Measurements from ENCODE around the gene CDH16.
A peak's percentile ranks its signal among the peaks of the same experiment; 100 is the strongest.
"Not testable (repeated sequence)": the region's sequence is repeated elsewhere in the genome, so short reads cannot be mapped to it uniquely, and the experiment has no call there.

CDH16 gene

DNA sequence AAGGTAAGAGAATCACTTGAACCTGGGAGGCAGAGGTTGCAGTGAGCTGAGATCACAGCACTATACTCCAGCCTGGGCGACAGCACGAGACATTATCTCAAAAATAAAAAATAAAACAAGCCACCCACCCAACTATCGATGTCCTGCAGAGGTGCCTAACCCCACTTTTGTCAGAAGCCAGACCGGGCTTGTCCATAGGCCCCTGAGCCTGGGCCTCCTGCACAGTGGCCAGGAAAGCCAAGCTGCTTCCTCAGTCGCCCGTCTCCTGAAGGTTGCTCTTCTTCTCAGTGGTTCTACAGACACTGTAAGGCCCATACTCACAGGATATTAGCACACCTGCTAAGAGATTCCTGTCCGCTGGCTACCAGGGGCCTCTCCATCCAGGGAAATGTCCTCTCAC, 27.9 kb upstream of the CDH16 start:
- DNase-seq = no peak

DNA sequence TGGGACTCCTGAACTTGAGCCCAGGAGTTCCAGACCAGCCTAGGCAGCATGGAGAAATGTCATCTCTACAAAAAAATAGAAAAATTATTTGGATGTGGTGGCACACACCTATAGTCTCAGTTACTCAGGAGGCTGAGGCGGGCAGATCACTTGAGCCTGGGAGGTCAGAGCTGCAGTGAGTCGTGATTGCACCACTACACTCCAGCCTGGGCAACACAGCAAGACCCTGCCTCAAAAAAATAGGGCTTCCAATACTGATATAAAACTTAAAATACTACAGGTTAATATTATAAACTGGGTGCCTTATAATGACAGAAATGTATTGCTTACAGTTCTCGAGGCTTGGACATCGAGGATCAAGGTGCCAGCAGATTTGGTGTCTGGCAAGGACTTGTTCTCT, 27.3 kb upstream of the CDH16 start:
- DNase-seq = no peak

DNA sequence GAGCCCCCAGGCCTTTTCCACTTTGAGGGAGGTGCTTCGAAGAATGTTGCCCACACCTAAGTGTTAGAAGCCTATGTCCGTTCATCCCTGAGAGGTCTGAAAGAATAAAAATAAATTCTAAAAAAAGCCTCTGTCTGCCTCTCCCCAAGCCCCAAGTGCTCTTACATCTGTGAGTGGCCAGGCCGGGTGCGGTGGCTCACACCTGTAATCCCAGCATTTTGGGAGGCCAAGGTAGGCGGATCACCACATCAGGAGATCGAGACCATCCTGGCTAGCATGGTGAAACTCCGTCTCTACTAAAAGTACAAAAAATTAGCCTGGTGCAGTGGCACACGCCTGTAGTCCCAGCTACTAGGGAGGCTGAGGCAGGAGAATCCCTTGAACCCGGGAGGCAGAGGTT, 26.3 kb upstream of the CDH16 start:
- DNase-seq = not testable (repeated sequence)

DNA sequence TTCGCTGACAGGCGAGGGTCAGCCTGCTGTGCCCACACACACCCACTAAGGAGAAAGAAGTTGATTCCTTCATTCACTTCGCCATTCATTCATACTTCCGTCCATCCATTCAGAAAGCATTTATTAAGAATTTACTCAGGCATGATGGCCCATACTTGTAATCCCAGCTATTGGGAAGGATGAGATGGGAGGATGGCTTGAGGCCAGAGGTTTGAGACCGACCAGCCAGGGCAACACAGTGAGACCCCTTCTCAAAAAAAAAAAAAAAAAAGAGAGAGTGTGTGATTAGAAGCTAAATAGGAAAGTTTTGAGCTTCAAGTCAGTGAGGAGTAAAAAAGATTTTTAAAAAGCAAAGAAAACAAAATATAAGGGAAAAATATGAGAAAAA, 25.4 kb upstream of the CDH16 start:
- no peak for DNase-seq

DNA sequence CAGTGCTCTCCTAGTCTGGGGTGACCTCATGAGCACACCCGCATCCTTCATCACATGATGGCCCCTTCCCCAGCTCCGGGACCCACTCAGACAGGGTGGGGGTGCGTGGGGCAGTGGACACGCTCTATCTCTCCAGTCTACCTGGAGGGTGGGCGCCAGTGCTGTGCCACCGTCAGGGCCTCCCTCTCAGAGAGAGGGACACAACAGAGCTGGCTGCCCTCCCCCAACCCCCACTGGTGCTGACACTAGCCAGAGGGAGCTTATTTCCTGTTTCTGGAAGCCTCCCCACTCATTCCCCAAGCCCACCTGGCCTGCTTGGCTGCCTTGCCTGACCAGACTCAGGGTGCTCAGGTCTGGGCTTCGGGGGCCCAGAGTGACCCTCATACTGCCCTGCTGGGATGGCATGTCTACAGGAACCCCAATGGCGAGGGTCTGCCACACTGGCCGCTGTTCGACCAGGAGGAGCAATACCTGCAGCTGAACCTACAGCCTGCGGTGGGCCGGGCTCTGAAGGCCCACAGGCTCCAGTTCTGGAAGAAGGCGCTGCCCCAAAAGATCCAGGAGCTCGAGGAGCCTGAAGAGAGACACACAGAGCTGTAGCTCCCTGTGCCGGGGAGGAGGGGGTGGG, 24.9 kb upstream of the CDH16 start:
- no peak for DNase-seq

DNA sequence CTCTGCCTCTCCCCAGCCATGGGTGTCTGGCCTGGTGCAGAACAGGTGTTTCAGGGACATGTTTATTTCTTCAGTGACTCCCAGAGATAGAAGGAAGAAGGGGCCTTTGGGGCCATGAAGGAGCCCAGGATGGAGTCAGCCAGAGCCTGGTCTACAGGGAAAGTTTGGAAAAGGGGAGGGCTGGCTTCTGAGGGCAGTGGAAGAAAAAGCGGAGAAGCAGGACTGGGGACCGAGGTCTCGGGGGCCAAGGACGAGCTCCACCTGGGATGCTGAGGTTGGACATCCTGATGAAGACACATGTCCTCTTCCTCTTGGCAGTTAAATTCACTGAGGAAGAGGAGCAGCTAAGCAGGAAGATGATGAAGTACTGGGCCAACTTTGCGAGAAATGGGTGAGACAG, 24.3 kb upstream of the CDH16 start:
- no peak for DNase-seq

DNA sequence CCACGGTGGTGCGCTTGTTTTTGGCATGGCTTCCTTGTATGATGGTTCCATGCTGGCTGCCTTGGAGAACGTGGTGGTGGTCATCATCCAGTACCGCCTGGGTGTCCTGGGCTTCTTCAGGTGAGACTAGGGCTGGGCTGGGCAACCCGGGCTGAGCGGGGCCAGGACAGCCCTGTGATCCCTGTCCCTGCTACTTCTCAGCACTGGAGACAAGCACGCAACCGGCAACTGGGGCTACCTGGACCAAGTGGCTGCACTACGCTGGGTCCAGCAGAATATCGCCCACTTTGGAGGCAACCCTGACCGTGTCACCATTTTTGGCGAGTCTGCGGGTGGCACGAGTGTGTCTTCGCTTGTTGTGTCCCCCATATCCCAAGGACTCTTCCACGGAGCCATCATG, 21.6 kb upstream of the CDH16 start:
- DNase-seq = no peak

DNA sequence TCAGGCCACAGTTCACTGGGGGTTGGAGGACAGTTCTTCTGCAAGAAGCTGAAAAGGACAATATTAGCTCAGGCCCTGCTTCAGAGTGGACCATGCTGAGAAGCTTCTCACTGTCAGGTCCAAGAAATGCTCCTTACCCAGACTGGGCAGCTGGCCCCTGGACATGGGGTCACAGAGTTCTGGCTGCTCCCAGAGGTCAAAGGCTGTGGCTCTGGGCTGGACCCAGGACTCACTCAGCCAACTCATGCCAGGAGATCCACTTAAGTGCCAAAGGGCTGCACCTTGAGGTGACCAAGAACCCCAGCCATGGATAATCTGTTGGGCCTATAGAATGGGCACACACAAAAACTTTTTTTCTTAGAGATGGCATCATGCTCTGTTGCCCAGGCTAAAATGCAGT, 20.7 kb upstream of the CDH16 start:
- no peak for DNase-seq

DNA sequence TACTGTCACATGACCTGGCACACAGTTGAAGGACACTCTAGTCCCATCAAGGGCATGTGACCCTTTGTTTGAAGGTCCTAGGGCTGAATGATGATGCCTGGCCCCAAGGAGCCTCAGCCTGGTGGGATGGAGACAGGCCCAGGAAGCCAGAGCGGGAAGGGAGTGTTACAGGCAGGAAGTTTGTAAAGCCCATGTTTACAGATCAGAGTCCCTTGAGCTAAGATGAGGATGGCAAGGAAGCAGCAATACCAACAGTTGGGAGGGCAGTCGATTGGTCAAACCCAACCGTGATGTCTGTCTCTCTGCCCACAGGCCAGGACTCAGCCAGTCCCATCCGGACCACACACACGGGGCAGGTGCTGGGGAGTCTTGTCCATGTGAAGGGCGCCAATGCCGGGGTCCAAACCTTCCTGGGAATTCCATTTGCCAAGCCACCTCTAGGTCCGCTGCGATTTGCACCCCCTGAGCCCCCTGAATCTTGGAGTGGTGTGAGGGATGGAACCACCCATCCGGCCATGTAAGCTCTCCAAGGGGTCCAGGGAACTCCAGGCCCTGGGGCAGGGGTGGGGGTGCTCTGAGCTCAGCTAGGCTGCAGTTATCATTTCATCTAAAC, 19.1 kb upstream of the CDH16 start:
- no peak for DNase-seq

DNA sequence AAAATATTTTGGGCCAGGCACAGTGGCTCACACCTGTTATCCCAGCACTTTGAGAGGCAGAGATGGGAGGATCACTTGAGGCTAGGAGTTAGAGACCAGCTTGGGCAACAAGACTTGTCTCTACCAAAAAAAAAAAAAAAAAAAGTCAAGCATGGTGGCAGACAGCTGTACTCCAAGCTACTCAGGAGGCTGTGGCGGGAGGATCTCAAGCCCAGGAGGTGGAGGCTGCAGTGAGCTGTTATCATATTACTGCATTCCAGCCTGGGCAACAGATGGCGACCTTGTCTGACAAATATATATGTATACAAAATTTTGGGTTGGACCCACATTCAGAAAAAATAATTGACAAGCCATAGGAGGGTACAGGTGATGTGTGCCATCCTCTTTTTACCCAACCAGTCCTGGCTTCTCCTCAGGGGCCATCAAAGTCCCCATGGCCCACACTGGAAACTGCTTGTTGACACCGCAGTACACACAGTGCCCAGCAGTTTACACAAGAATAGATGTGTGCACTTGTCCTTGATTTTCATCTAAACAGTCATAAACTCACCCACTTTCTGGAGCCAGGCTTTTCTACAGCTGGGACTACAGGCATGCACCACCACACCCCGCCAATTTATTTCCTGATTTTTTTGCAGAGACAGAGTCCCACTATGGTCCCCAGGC, 18.3 kb upstream of the CDH16 start:
- DNase-seq = no peak

DNA sequence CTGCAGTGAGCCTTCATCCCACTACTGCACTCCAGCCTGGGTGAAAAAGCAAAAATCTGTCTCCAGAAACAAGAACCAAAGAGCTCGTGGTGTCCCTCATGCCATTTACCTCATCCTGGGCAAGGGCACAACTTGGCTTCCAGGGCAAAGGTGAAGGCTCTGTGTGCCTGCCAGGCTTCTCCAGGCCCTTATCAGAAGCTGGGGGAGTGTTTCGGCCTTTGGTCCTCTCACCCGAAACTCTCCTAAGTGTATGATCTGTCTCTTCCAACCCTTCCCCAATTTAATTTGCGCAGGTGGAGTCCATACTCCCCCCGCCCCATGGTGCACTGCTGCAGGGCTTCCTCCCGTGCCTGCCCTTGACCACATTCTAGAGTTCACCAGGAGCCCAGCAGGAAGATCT, 17.8 kb upstream of the CDH16 start:
- DNase-seq = no peak

DNA sequence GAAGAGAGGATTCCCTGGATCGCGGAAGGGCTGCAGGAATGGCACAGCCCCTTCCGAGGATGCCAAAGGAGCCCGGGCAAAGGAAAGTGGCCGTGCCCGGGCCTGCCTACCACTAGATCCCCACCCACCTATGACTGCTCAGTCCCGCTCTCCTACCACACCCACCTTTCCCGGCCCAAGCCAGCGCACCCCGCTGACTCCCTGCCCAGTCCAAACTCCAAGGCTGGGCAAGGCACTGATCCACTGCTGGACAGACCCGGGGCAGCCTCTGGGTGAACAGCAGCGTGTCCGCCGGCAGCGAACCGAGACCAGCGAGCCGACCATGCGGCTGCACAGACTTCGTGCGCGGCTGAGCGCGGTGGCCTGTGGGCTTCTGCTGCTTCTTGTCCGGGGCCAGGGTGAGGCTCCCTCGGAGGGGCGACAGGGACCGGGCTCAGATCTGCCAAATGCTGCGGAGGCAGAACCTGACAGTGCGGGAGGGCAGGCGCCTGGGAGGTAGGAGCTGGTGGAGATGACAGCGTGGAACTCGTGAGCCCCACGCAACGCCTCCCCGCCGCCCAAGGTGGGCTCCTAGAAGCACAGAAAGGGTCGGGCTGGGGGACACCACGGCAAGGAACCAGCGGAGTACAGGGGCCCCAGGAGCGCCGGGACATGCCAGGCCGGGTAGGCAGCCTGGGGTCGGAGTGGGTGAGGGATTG, 16.8 kb upstream of the CDH16 start, which contains the start of gene CES2:
TSS of gene CES2 (plus strand) at position 203 of the 698 bp plus-strand sequence. CDS start at position 323, 120 bp downstream.
- no peak for DNase-seq

DNA sequence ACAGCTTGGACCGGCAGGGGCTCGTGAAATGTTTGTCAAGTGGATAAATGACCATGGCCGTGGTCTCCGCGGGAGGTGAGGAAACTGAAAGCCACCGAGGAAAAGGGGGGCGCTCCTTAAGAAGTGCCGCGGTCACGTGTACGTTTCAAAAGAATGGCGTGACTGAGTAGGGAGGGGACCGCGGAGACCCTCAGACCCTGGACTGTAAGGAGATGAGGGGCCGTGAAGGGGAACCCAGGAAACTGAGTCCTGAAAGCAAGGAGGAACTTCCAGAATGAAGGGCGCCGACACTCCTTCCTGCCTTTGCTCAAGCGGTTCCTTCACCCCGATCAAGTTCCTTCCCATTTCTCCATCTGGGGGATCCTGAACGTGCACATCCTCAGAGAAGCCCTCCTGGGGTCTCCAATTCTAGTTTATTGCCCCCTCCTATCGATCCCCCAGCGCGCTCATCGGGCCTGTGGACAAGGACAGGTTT, 16.2 kb upstream of the CDH16 start:
- not testable (repeated sequence) for DNase-seq

DNA sequence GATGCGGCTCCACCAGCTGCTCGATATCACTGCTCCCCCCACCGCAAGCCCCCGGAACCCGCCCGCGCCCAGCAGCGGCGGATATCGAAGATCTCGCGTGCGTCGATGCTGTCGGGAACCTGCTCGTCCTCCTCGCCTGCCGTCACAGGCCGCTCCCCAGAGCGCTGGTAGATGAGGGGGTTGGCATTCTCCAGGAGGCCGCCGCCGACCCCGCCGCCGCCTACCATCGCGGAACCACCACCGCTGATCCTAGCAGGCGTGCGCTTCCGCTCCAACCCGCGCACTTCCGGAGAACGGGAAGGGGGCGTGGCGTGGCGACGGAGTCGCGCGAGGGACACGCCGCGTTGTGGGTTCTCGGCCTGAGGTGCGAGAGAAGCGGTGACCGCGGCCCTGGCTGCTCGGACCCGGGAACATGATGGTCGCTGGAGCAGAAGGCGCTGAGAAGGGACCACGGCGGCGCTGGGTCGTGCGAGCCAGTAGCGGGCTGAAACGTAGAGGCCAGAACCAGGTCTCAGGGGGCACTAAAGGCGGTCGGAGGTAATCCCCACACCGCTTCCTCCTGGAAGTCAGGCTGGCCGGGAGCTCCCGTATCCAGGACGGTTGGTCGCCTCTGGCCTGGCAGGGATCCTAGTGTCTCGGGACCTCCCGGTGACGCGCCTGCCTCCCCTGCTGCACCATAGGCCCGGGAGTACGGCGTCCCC, 15.6 kb upstream of the CDH16 start, which contains the start of gene CIAO2B:
TSS of gene CIAO2B (minus strand) at position 265 of the 701 bp plus-strand sequence. CDS start at position 227, 38 bp downstream.
- peak; percentile 76 for DNase-seq

DNA sequence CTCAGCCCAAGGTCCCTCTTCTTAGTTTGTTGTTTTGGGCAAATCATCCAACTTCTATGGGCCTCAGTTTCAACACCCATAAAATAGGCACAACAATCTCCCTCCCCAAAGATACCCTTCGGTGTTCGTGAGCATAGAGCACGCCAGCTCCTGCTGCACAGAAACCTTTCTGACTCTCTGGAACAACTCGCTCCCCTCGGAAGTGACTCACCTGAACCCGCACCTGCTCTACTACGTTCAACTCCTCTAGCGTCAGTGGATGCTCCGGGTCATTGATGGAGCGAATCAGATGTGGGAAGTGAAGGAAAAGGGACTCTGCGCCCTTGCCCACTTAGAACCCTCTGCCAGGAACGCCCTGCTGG, 15.1 kb upstream of the CDH16 start:
- DNase-seq = no peak

DNA sequence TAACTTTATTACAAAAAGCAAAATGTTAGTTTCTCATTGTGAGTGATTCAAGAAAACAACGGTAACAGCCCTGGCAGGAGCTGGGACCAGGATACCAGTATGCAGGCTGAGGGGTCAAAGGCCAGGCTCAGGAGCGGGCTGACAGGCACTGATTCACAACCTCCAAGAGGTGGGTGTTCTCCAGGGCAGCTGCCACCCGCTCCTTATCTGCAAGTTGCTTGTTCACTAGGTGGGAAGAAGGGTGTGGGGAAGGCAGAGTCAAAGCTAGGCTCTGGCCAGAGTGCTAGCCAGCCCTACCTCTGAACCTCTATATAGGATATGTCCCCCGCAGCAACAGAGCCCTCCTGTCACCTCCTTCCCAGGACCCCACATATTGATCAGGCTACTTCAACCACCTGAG, 13.4 kb upstream of the CDH16 start:
- no peak for DNase-seq

DNA sequence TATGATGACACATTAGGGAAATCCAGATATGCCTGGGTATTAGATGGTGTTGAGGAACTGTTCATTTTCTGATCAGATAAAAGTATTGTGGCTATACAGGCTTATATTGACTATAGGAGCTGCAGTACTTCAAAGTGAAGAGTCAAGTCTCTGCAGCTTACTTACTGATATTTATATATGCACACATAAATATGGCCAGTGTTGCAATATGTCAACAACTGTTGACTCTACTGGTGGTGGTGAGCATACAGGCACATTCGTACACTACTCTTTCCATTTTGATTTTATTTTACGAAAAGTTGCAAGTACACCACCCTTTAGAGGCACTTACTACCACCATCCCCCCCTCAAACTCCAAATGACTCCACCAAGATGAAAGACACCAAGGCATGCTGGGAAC, 13.0 kb upstream of the CDH16 start:
- no peak for DNase-seq

DNA sequence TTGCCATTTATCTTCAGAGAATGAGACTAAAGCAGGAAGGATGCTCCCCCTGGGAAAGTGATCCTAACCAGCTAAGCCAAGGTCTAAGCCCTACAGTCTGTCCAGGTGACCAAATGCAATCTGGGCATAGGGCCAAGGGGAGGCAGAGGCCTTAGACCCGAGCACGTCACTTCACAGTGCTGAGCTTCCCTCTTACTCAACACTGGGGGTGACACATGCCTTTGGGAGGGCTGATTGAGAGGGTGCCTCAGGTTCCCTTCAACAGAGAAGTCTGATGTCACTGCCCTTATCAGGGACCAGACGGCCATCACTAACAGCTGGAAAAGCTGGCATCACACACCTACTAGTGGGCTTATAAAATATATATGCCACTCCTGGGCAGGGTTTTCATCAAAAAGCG, 11.5 kb upstream of the CDH16 start:
- no peak for DNase-seq

DNA sequence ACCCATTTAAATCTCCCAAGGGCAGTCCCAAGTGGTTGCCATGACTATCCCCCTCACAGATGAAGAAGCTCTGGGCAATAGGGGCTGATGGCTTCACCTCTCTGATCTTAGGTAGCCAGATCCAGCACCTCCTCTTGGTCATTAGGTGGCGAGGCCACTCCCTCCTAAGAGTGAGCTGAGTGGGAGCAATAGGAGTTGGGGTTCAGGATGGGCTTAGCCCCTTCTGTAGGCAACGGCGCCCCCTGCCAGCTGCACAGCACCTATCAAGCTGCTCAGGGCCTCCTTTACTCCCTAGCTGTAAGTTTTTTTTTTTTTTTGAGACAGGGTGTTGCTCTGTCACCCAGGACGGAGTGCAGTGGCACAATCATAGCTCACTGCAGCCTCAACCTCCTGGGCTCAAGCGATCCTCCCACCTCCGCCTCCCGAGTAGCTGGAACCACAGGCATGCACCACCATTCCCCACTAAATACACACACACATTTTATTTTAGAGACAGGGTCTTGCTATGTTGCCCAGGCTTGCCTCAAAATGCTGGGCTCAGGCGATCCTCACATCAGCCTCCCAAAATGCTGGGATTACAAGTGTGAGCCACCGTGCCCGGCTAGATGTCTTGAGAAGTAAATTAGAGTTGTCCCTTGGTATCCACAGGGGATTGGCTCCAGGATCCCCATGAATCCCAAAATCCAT, 10.2 kb upstream of the CDH16 start:
- DNase-seq = no peak

DNA sequence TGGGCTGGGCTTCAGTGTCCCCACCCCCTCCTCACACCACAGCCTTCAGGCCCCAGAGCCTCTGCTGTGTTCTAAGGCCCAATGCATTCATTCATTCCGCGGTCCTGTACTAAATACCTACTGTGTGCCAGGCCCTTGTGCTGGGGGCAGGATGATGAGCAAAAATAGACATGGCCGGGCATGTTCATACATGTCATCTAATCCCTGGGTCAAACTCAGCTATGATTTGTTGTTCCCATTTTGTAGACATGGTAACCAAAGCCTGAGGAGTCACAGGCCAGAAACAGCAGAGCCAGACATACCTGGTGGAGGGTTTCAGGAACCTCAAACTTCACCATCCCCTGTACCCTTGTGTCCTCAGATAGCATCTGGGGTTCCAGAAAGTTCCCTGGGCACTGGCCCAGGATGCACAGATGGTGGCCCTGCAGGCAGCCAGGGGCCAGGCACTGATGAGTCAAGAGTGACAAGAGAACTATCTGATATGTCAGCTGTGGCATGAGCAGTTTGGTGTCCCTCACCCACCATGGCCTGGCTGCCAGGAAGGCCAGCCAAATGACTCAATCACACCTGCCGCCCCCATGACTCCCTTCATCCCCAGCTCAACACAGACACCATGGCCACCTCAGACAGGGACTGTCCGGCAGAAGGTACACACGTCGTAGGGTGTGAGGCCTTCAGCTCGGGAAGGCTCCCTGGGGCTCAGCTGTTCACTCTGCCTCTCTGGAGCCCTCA, 9.4 kb upstream of the CDH16 start:
- DNase-seq = no peak

DNA sequence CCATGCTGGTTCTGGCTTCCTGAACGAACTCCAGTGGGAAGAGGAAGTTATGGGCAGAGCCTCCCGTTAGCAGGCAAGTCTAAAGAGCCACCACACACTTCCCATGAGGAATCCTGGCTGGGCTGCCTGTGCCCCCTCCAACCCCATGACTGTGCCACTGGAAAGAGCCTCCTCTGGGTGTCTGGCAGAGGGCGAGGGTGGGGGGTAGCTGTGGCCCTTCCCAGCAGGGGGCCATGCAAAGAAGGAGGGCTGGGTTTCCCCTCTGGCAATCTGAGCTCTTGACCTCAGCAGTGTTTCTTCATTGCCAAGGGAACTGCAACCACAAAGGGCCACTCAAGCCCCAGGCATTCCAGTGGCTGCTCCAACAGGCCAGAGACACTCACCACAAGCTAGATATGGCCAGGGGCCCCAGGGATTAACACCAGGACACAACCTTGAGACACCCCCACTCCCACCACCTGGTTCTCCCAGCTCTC, 8.3 kb upstream of the CDH16 start:
- no peak for DNase-seq

All from NCI-H2171 treated with DMSO at 0.1 percent for 48 hours (cell line).